Stimulated activated CD8-positive, alpha-beta memory T cell treated with anti-CD3 and anti-CD28 coated beads, Interleukin-2, amount 100 ng/mL, for 48 hours (primary cell): ENCODE results near the gene PUM2.
"Not testable (repeated sequence)": the region's sequence is repeated elsewhere in the genome, so short reads cannot be mapped to it uniquely, and the experiment has no call there.

Experiments used
- DNase-seq, 2 donors: peaks; one replicate each; pipeline ENCODE4 v3.0.0-alpha.2; 2020; ENCODE audit warnings: low read depth in 2 of 2

Gene PUM2

DNA sequence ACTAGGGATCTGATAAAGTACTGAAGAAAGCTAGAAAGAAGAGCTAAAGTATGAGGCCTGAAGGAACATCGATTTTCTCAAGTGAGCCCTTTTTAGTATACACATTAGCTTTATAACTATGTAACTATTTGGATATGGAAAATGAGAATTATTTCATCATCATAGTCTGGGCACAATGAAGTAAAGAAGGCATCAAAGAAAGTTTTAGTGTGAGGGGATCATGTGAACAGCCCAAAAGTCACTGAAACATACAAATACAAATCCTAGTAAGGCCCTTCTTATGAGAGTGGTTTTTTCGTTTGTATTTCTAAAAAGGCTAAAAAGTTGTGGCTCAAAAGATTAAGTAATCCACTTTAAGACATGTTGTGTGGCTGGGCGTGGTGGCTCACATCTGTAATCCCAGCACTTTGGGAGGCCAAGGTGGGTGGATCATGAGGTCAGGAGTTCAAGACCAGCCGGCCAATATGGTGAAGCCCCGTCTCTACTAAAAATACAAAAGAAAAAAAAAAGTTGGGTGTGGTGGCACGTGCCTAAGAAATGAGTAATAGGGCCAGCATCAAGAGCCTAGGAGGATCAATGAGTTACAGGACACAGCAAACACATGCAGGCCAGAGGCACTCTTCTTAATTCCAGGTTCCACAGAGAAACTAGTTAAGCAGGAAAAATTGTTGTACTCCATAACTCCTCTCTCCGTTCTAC, 61.9 kb downstream of the PUM2 start:
- no peak for DNase-seq

DNA sequence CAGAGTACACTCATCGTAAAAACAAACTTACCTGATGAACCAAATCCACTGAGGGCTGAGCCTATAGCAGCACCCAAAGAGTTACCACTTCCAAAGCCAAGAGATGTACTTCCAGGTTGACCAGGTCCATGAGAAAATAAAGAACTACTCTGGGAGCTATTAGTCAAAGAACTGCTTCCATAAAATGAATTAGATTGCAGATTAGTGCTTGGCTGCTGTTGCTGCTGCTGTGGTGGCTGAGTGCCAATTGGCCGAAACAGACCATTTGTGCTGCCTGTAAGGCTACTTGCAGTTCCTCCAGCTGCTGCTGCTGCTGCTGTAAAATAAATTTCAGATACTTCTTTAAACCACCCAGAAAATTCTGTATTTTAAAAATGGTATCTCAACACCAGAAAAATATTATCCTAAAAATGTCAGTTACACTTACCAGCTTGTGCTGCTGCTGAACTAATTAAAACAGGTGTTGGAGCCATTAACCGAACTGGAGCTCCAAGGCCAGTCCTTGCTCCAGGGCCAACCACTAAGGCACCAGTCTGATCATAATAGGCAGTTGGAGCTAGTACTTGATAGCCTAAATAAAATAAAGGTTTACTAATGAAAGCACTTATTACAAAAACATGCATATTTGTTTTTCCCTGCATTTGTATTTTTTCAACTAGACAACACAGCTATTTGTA, 67.6 kb downstream of the PUM2 start:
- DNase-seq, result no peak

DNA sequence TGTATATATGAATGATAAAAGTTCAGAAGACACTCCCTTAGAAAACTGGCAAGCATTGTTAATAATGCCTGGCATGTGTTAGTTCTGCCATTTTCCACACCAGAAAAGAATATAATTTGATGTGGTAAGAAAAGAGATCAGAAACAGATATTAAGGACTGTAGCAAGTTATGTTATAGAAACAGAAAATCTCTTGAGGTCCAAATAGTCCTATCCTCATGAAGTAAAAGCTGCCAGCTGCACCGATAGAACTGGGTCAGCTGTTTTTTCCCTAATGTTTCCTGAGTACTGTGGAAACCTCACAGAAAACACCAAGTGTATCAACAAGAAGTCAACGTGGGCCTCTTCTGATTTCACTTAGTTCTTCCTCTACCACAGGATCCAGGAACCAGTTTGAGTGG, 68.8 kb downstream of the PUM2 start:
- DNase-seq, result no peak

DNA sequence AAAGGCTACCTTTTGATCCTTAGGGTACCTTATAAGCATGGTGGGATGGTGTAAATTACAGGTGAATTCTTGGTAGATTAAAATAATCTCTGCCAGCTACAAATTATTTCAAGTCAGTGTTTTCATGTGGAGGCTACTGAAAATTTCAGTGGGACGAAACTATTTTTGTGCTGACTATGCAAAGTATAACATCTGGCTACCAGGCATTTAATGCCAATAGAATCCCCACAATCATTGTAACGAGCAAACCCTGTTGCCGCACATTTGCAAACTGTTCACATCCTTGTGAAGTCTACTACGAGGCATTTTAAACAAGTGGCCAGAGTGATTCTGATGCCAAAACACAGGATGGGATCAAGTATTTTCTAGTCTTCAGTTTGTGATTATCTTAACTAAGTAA, 77.6 kb downstream of the PUM2 start:
- no peak for DNase-seq

DNA sequence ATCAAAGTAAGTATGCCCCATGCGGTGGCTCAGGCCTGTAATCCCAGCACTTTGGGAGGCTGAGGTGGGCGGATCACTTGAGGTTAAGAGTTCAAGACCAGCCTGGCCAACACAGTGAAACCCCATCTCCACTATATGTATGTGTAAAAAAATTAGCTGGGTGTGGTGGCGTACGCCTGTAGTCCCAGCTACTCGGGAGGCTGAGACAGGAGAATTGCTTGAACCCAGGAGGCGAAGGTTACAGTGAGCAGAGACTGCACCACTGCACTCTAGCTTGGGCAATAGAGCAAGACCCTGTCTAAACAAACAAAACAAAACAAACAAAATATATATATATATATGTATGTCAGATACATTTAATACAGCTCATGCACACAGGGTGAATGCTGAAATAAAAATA, 82.3 kb downstream of the PUM2 start:
- DNase-seq, result not testable (repeated sequence)

DNA sequence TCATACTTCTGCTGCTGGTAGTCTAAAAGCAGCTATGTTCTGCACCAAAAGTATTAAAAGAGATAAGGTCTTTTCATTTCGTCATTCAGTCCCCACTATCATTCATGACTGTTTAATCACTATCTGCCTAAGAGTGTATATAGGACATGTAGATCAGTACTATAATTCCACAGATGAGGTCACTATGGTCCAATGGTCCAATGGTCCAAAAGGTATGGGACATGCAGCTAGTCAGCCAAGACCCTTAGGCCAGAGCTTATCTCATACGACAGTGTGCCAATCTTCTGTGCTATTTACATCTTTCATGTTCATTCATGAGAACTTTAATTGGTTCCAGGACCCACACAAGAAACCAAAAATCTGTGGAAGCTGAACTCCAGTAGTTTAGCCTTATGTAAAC, 83.1 kb downstream of the PUM2 start:
- DNase-seq, result no peak

DNA sequence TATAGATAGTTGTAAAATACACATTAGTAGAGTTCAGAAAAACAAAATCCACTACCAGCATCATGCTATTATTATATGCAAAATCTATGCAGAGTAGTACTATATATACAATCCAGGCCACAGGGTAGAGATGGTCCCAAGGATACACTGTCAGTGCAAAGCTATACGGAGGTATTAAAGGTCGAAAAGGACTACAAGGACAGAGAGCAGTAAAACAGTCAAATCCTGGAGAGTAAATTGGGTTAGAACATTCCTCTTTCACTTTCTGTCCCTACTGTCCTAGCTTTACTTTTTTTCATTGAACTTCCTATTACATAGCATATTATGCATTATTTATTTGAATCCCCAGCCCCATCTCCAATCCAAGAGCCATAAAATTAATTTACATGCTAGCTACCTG, 86.0 kb downstream of the PUM2 start:
- DNase-seq, result no peak

DNA sequence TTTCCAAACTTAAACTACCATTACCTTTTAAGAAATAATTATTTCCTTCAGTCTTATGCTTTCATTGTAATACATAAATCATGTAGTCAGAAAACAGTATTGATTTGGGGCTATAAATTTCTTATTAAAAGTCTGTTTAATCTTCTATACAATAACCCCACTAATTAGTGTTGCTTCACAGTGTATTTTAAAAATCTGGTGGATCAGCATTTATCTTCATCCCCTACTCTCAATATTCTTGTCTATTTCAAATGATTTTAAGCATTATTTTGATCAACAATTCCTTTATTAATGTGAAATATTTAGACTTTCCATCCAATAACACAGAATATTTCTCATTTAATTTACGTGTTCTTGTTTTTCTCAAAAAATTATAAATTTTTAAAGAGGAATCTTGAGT, 93.2 kb downstream of the PUM2 start:
- no peak for DNase-seq

DNA sequence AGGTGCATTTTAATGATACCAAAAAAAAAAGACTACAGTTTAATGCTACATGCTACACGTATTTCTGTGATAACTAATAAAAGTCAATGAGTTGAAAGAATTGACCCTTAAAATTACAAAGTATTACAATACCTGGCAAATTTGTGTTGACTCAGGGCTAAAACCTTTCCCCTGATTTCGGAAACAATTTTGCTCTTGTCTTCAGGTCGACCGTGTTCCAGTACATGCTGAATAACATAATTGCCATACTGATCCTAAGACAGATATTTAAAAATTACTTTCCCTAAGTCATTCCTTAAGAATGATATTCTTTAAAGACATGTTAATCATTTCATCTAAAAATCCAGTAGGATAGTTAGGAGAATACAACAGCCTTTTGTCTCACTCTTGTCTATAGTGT, 95.9 kb downstream of the PUM2 start:
- DNase-seq, result no peak

DNA sequence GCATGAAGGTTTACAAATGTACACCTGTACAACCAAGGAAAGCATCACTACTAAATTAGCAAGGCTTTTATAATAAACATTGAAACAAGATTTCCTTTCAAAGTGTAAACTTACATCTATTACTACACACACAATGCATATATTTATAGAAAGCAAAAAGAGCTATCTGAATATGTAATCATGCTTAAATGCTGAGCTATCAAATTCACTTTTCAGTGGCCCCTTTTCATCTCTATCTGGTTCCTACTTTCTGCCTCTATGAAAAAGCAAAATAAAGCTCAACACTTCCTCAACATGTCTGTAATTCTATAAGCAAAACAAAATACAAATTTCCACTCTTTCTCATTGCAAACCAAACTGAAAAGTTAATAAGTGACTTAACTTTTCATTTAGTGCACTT, 100.2 kb downstream of the PUM2 start:
- no peak for DNase-seq

DNA sequence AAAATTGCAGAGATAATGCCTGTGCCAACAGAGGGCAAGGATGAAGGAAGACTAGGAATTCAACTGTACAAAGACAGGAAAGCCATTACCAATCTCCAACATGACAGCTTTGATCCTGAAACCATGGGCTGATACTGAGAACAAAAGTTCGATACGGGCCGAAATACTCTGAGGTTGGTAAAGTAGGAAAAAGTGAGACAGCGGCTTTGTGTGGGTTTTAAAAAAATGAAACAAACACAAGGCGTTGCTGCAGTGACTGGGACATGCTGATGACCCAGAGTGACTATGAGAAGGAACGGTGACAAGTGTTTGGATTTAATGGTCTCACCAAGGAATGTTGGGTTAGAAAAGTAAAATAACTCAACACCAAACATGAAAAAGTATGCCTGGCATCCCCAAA, 101.5 kb downstream of the PUM2 start:
- DNase-seq, result no peak

DNA sequence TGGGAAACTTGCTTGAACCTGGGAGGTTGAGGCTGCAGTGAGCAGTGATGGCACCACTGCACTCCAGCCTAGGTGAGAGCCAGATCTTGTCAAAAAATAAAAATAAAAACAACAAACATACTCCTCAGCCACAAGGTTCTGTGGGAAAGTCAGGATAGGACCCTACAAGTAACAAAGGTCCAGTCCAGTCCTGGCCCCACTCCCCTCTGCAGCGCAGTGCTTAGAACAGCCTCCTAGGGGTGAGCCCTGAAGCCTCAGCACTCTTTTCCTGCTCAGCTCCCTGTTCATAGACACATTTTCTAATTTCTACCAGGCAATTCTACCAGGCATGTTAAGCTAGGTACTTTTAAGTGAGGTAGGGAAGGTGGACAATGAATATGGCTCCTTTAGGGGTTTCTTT, 103.6 kb downstream of the PUM2 start:
- DNase-seq, result no peak

DNA sequence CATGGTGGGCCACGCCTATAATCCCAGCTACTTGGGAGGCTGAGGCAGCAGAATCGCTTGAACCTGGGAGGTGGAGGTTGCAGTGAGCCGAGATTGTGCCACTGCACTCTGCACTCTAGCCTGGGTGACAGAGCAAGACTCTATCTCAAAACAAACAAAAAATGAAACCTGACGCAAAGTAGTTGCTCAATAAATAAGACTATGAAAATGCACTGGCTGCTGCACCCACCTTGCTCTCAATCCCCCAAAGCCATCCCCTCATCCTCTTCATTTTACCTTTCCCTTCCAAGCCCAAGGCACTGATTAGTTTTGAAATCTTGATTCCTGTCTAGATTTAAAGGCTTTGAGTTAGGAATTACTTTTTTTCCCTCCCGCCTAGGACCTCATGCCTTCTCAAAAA, 107.0 kb downstream of the PUM2 start:
- DNase-seq, result not testable (repeated sequence)

DNA sequence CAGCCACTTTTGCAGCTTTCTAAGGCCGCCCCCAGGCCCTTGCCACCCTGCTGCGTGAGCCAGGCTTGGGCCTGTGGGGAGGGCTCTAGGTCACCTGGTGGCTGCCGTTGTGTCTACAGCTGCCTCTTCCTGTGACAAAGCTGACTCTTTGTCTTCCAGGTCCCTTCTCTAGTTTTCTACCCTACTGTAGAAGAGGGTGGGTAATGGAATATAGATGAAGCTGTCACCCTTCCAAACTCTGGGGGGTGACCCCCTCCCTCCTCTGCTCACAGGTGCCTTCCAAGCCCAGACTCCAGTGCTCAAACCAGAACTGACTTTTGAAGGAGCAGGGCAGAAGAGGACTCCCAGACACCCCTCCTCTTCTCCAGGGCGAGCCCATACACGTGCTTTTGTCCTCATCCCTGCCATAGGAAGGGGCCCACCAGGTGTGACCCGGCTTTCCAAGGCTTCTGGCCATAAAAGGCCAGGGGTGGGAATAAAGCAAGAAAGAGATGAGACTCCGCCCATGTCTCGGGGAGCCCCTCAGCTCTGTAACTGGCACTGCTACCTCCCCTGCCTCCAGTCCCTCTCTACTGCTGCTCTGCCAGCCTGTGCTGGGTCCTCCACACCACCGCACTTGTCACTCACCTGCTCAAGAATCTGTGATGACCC, 107.8 kb downstream of the PUM2 start:
- no peak for DNase-seq

DNA sequence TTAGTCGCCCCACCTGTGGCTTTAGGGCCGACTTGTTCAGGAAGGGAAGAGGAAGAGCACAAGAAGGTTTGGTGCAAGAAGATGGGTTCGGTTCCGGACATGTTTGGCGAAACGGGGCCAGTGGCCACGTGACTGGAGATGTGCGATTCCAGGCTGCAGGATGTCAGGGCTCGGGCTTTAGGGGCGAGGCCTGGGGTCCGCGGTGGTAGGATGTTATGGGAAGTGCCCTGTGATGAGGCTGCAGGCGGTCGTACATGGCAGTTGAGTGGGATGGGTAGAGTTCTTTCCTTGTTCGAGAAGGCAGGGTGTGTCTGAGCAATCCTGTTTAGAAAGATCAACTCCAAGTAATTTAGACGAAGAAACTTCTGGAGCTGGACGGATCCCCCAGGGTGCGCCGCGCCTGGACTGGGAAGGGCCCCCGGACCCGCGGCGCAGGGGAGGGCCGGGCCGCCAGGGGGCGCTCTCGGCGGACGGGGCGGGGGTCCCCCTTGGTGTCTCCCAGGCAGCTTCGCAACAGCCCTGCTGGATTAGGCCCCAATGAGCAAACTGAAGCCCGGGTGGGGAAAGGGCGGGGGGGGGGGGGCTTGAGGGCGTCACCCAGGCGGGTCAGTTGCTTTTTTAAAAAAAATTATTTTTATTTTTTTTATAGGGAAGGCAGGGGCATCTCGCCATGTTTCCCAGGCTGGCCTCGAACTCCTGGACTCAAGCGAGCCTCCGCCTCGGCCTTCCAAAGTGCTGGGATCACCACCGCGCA, 108.5 kb downstream of the PUM2 start:
- DNase-seq, result no peak

DNA sequence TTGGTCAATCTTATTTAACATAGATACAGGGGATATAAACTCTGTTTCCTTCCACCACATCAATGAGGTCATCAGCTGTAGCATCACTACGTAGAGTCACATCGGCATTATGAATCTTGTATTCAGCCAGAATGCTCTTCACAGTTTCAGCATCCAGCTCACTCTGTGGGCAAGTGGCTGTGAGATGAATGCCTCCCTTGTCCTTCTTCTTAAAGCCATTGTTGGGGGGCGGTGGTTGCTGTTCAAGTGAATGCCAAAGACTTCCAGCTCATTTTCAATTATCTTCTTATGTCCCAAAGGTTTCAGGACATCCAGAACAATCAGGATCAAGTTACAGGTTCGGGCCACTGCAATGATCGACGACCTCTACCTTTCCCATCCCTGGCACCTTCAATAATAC, 110.4 kb downstream of the PUM2 start:
- not testable (repeated sequence) for DNase-seq

DNA sequence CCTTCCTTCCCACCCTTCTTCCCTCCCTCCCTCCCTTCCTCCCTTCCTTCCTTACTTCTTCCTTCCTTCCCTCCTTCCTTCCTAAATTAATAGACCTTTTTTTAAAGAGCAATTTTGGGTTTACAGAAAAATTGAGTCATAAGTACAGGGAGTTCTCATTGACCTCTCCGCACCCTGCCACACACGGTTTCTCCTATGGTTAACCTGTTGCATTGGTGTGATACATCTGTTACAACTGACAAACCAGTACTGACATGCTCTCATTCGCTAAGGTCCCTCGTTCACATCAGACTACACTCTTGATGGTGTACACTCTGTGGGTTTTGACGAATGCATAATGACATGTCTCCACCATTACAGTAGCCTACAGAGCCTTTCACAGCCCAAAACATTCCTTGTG, 114.1 kb downstream of the PUM2 start:
- no peak for DNase-seq

DNA sequence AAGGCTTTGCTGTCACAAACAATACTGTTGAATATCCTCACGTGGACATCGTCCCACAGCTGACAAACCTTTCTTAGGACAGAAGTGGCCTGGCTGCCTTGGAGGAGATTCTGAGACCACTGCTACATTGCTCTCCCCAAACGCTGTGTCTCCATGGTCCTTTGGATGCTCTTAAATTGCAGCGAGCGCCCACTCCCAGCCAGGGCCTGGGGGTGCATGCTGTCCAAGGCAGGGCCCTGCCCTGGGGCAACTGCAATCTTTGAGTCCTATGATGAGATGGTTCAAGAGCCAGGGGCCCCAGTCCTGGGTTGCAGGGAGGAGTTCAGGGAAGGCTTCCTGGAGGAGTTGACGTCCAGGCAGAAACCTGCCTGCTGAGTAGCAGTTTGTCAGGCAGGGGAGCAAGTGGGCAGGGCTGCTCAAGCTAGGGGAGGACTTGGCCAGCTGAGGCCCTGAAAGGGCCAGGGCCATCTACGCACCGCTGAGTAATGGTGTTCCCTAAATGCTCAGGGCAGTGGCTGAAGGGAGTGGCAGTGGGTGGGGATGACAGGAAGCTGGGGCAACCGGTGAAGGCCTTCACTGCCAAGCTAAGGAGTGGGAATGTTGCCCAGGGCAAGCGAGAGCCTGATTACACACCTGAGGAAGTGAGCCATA, 114.9 kb downstream of the PUM2 start:
- DNase-seq, result no peak

DNA sequence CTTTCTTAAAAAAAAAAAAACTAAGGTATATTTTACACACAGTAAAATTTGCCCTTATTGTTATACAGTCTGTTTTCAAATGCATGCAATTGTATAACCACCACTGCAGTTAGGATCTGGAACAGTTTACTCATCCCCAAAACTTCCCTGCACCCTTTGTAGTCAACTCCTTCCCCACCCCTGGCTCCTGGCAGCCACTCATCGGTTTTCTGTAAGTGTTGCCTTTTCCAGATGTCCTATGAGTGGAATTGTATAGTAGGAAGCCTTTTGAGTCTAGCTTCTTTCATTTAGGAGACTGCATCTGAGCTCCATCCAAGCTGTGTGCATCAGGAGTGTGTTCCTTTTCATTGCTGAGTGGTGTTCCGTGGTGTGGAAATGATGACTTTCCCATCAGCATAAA, 116.0 kb downstream of the PUM2 start:
- DNase-seq, result not testable (repeated sequence)

DNA sequence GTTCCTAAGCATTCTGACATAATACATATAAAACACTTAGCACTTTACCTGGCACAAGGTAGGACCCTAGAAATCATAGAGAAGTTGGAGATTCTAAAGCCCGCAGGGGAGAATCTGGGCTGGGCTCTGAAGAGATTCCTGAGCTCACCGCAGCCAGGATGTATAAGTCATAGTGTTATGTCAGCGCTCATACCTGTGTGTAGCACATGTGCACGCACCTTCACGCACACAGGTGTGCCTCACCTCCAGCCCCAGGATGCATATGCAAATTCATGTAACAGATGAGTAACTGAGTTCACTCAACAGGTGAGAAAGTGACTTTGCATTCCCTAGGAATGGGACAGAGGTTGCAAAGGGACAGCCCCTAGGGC, 117.8 kb downstream of the PUM2 start:
- DNase-seq, result no peak

DNA sequence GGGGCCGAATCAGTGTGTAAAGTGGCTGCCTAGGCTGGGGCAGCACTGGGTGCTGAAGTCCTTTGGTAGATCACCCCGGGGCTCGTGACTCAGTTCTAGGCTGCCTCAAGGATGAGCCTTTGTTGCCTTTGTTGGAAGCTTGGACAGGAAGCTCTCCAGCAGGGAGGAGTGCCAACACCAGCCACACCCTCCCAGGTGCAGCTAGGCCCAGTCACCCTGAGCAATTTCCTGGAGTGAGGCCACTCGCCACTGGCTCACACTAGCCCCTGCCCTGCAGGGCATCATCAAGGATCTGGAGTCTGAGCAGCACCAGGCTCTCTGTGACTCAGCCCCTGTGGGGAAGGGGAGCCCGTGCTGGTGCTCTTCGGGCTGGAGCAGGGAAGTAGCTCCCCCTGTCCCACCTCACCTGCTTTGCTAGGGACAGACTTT, 119.0 kb downstream of the PUM2 start:
- DNase-seq, result no peak

DNA sequence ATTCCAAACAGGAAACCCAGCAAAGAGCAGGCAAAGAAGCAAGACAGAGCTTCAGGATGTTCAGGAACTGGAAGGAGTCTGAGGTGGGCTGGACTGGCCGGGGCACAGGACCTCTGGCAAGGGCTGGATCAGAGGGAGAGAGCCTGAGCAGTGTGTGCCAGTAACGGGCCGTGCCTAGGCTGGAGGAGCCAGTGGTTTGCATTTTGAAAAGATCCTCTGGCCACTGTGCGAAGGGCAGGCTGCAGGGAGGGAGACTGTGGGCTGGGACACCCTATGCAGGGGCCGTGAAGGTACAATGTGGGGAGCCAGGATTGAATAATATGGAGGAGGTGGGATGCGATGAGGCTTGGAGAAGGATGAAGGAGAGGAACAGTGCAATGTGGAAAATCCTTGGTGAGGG, 119.5 kb downstream of the PUM2 start:
- no peak for DNase-seq
